OCI-LY7 (cell line): ENCODE measurements around the gene ATP1B4. TPM values are rescaled to one million over a fixed set of nuclear protein-coding genes. Genes with fewer than 3 reads are reported as not detected.

Source experiments
- BruUV-seq: library from RNA; stranded (reverse); fragments of 400-500 nt; replicated peaks from 2 replicates; lab custom pipeline; 2021; lab: Mats Ljungman, UMichigan
- CTCF ChIA-PET: fragments of 300-600 bp; sonication (Branson Sonifier 250); formaldehyde crosslinking; loops from one replicate; lab custom pipeline; 2022; ENCODE audit warnings: antibody characterized with exemption; ENCODE audit not compliant: unreplicated experiment; lab: Charles Lee
- POLR2A ChIA-PET: fragments of 300-600 bp; sonication (Branson Sonifier 250); formaldehyde crosslinking; loops from one replicate; lab custom pipeline; 2022; ENCODE audit warnings: antibody characterized with exemption; lab: Charles Lee
- DNase-seq: peaks from one replicate; pipeline ENCODE4 v3.0.0-alpha.2; 2015; ENCODE audit warnings: low spot score
- H2AFZ ChIP-seq: fragments of 200-600 bp; sonication (generic), shearing (Covaris generic); 2 replicates; pipeline ENCODE4 v1.6.1; 2014; ENCODE audit warnings: mild to moderate bottlenecking, antibody characterized with exemption, low read length, moderate library complexity
- H3K27ac ChIP-seq: fragments of 200-600 bp; sonication (generic); 2 replicates; pipeline ENCODE4 v1.5.1; 2014; ENCODE audit warnings: mixed run types, low read depth, mild to moderate bottlenecking, moderate library complexity, low read length, inconsistent platforms; ENCODE audit not compliant: poor library complexity, severe bottlenecking
- H3K36me3 ChIP-seq: fragments of 200-600 bp; sonication (generic); 2 replicates; pipeline ENCODE4 v1.6.1; 2014; ENCODE audit warnings: mild to moderate bottlenecking, antibody characterized with exemption, low read length, moderate library complexity, mixed read lengths; ENCODE audit not compliant: insufficient read depth
- H3K4me1 ChIP-seq: fragments of 200-600 bp; sonication (generic); 2 replicates; pipeline ENCODE4 v1.5.1; 2014; ENCODE audit warnings: mild to moderate bottlenecking, low read length; ENCODE audit not compliant: insufficient read depth, poor library complexity, severe bottlenecking
- H3K4me2 ChIP-seq: fragments of 200-600 bp; sonication (generic); 2 replicates; pipeline ENCODE4 v1.6.1; 2014; ENCODE audit warnings: mild to moderate bottlenecking, low read length
- H3K4me3 ChIP-seq: fragments of 200-600 bp; sonication (generic); 2 replicates; pipeline ENCODE4 v1.5.1; 2014; ENCODE audit warnings: mild to moderate bottlenecking, low read depth, low read length; ENCODE audit not compliant: poor library complexity, severe bottlenecking
- H3K79me2 ChIP-seq: fragments of 200-600 bp; sonication (generic); 2 replicates; pipeline ENCODE4 v1.6.1; 2016; ENCODE audit warnings: low read depth, mild to moderate bottlenecking, low read length, moderate library complexity, mixed read lengths; ENCODE audit not compliant: insufficient read depth
- H3K9me2 ChIP-seq: fragments of 200-600 bp; sonication (generic); 2 replicates; pipeline ENCODE4 v1.6.1; 2016; ENCODE audit warnings: mild to moderate bottlenecking, low read length, mixed read lengths; ENCODE audit not compliant: insufficient read depth
- H3K9me3 ChIP-seq: fragments of 200-600 bp; sonication (generic); 2 replicates; pipeline ENCODE4 v1.6.1; 2014; ENCODE audit warnings: mild to moderate bottlenecking, mixed run types, low read length, mixed read lengths
- H4K20me1 ChIP-seq: fragments of 200-600 bp; sonication (generic); 2 replicates; pipeline ENCODE4 v1.6.1; 2014; ENCODE audit warnings: mild to moderate bottlenecking, antibody characterized with exemption, low read length, moderate library complexity, mixed read lengths; ENCODE audit not compliant: insufficient read depth
- EZH2phosphoT487 ChIP-seq: fragments of 200-600 bp; sonication (generic); IDR thresholded peaks from 2 replicates; pipeline ENCODE4 v1.6.1; 2018; ENCODE audit warnings: low read depth, borderline replicate concordance, mild to moderate bottlenecking, mixed run types, antibody characterized with exemption, low read length, moderate library complexity, mixed read lengths
- intact Hi-C: fragments of 100-400 bp; cut with micrococcal nuclease; formaldehyde crosslinking; loops from one replicate; pipeline ENCODE4 v1.10.0; 2022; ENCODE audit not compliant: unreplicated experiment
- total RNA-seq, 2 experiments: library from RNA; depleted of rRNA in 1 of 2; stranded (reverse); fragments of >200 nt in 1 of 2; shearing (Covaris generic) in 1 of 2; gene quantifications; 2 replicates each; pipeline ENCODE4 v1.2.3, GENCODE V29; 2014 to 2022
- TF ChIP-seq, protein P1 (sequence below): fragments of 200-600 bp; sonication (generic); conservative IDR thresholded peaks from 2 replicates; pipeline ENCODE4 v1.5.1; 2014; ENCODE audit warnings: mild to moderate bottlenecking, antibody characterized with exemption, low read length, moderate library complexity, mixed read lengths

The ATP1B4 gene
- total RNA-seq, 2 experiments from 2014 or later = not detected

DNA sequence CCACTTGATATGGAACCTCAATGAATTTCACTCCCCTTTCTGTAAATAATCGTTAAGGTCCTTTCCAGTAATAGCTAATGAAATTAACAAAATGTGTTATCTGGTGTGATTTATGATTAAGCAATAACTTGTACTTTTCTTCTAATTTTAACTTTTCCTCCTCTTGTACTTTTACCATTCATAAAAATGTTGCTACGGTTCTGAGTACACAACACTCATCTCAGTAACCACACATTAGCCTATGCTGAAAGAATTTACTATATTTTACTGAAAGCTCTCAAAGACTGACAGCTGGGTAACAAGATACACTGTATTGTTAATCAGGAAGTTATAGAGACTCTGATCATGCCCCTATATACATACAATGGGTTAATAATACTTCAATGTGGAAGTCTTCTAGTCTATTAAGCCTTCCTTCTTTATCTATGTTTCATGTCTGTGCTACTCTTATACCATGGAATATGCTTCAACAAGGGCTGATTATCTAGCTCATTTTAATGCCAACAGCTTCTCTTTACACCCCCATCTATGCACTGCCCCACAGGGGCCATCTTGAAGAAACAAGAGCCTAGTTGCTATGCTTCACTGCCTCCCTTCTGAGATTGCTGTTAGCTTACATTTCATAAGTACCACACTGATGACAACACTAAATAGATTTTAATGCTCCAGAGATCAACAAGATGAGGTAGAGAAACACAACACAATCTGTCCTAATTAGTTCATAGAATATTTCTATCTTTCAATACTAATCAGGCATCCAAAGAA, 68.1 kb downstream of the ATP1B4 start:
- Histone ChIP-seq H3K4me2 (no peak overlapping the region), H4K20me1 (no peaks in the 10 kb centered on the region), H3K4me3 (no peak overlapping the region), H3K4me1 (peaks cover 24% of the 10 kb centered on the region), H3K9me3 (no peaks in the 10 kb centered on the region), H3K27ac (no peak overlapping the region), H3K9me2 (no peaks in the 10 kb centered on the region), H3K79me2 (no peaks in the 10 kb centered on the region), H3K36me3 (peaks cover 4% of the 10 kb centered on the region; the same call in 1 of the 2 replicates), H2AFZ (no peak overlapping the region)
- CTCF ChIA-PET = no interaction called here
- no TSS peak for BruUV-seq
- POLR2A ChIA-PET = interaction anchor here (0.9 to 1.1 kb wide), 2 partner anchors 10 to 11 kb away, joined by 3 to 4 read pairs; no protein-coding TSS in a partner anchor
- TF ChIP-seq EZH2phosphoT487 = no peak
- TF ChIP-seq, protein P1, sequence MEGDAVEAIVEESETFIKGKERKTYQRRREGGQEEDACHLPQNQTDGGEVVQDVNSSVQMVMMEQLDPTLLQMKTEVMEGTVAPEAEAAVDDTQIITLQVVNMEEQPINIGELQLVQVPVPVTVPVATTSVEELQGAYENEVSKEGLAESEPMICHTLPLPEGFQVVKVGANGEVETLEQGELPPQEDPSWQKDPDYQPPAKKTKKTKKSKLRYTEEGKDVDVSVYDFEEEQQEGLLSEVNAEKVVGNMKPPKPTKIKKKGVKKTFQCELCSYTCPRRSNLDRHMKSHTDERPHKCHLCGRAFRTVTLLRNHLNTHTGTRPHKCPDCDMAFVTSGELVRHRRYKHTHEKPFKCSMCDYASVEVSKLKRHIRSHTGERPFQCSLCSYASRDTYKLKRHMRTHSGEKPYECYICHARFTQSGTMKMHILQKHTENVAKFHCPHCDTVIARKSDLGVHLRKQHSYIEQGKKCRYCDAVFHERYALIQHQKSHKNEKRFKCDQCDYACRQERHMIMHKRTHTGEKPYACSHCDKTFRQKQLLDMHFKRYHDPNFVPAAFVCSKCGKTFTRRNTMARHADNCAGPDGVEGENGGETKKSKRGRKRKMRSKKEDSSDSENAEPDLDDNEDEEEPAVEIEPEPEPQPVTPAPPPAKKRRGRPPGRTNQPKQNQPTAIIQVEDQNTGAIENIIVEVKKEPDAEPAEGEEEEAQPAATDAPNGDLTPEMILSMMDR = no peak
- intact Hi-C loops = no loop called here
- no peak for DNase-seq

Other genes with a start within 250 kb of the ATP1B4 start
- 1.5 TPM in 1 of 2 replicates, not detected in the other for gene RHOXF1, start 246.2 kb upstream of the ATP1B4 start, total RNA-seq (2014; rRNA removed; shearing (Covaris generic))
- gene RHOXF1, start 246.2 kb upstream of the ATP1B4 start, total RNA-seq (2022) = not detected in 2 replicates
- gene RHOXF2, start 203.5 kb upstream of the ATP1B4 start, total RNA-seq (2014; rRNA removed; shearing (Covaris generic)) = not detected in 2 replicates
- gene RHOXF2, start 203.5 kb upstream of the ATP1B4 start, total RNA-seq (2022) = not detected in 2 replicates
- gene ZBTB33, start 111.3 kb upstream of the ATP1B4 start, total RNA-seq (2014; rRNA removed; shearing (Covaris generic)) = 16.7 TPM in 2 replicates
- gene ZBTB33, start 111.3 kb upstream of the ATP1B4 start, total RNA-seq (2022) = 17.7 and 19.3 TPM in 2 replicates
- gene TMEM255A, start 50.6 kb upstream of the ATP1B4 start, total RNA-seq (2014; rRNA removed; shearing (Covaris generic)) = not detected in 2 replicates
- gene TMEM255A, start 50.6 kb upstream of the ATP1B4 start, total RNA-seq (2022) = not detected in 2 replicates
- gene LAMP2, start 107.2 kb downstream of the ATP1B4 start, total RNA-seq (2014; rRNA removed; shearing (Covaris generic)) = 12.2 and 17.9 TPM in 2 replicates
- 39.6 and 45.2 TPM in 2 replicates for gene LAMP2, start 107.2 kb downstream of the ATP1B4 start, total RNA-seq (2022)
- gene CUL4B, start 198.9 kb downstream of the ATP1B4 start, total RNA-seq (2014; rRNA removed; shearing (Covaris generic)) = 13.5 and 15.5 TPM in 2 replicates
- 42.2 and 46.3 TPM in 2 replicates for gene CUL4B, start 198.9 kb downstream of the ATP1B4 start, total RNA-seq (2022)
- gene MCTS1, start 242.0 kb downstream of the ATP1B4 start, total RNA-seq (2014; rRNA removed; shearing (Covaris generic)) = 29.1 and 34.5 TPM in 2 replicates
- 55.6 and 63.0 TPM in 2 replicates for gene MCTS1, start 242.0 kb downstream of the ATP1B4 start, total RNA-seq (2022)